ENCODE data around the gene FAM227B. TPM values are rescaled to one million over a fixed set of nuclear protein-coding genes. Genes with fewer than 3 reads are reported as not detected.

FAM227B gene
- polyA plus RNA-seq, 4 donors = 1.6 to 8.7 (median 3.2) TPM

- H3K27ac ChIP-seq (ENCODE audit: low read depth in 1 of 3, low read length in 2 of 3) = peak overlapping the region in 1 of 3 donors; percentile 29
- DNase-seq = no peak
Measured at GRCh38 chr15:49438962-49439631, 181.5 kb downstream of the FAM227B start.

DNA sequence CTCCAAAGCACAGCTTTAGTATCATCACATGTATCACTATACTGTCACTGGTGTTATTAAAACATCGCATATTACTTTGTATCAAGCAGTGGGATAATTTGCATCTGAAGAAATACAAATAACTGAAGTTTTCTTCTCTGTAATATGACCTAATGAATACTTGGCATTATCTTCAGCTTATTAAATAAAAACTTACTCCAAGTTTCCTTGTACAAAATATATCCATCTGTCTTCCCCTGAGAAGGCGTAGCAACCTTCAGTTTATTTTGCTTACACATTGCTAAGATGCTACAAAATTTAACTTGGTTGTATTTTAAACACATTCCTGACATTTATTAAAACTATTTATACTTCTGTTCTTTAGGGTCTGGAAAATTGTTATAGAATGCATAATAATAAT lies 183.9 kb downstream of the FAM227B start:
- FAIRE-seq (no peak), DNase-seq (no peak)
- H3K36me3 ChIP-seq (ENCODE audit: control insufficient read depth in 3 of 3, insufficient read depth in 2 of 3, low read depth in 1 of 3, low read length in 3 of 3) = no peaks in the 10 kb centered on the region
- H3K4me3 ChIP-seq (ENCODE audit: low read depth in 1 of 3, low read length in 3 of 3) = no peak overlapping the region
- WGBS, 3 donors = 68 to 92% (median 88%) methylated on average over 2 of the region's 2 CpGs
- no peaks in the 10 kb centered on the region for H3K9me3 ChIP-seq (ENCODE audit: control insufficient read depth in 2 of 2, insufficient read depth in 1 of 2, low read depth in 1 of 2, low read length in 1 of 2)
- no peak overlapping the region for H3K27ac ChIP-seq (ENCODE audit: low read depth in 1 of 3, low read length in 2 of 3)
- no peaks in the 10 kb centered on the region for H3K27me3 ChIP-seq (ENCODE audit: control insufficient read depth in 3 of 3, insufficient read depth in 3 of 3, low read length in 3 of 3)
- H3K4me1 ChIP-seq (ENCODE audit: control insufficient read depth in 3 of 3, insufficient read depth in 2 of 3, low read depth in 1 of 3, low read length in 2 of 3) = peaks cover 0 to 7% (median 0%) of the 10 kb centered on the region in 3 donors

More at GRCh38 chr15:49438962-49439631, 181.5 kb downstream of the FAM227B start:
- no peak for FAIRE-seq
- no peaks in the 10 kb centered on the region for H3K9me3 ChIP-seq (ENCODE audit: control insufficient read depth in 2 of 2, insufficient read depth in 1 of 2, low read depth in 1 of 2, low read length in 1 of 2)
- no peaks in the 10 kb centered on the region for H3K36me3 ChIP-seq (ENCODE audit: control insufficient read depth in 3 of 3, insufficient read depth in 2 of 3, low read depth in 1 of 3, low read length in 3 of 3)
- 54 to 82% (median 75%) methylated on average over 6 of the region's 6 CpGs for WGBS, 3 donors
- no peaks in the 10 kb centered on the region for H3K27me3 ChIP-seq (ENCODE audit: control insufficient read depth in 3 of 3, insufficient read depth in 3 of 3, low read length in 3 of 3)
- H3K4me1 ChIP-seq (ENCODE audit: control insufficient read depth in 3 of 3, insufficient read depth in 2 of 3, low read depth in 1 of 3, low read length in 2 of 3) = peaks cover 0 to 7% (median 0%) of the 10 kb centered on the region in 3 donors
- no peak overlapping the region for H3K4me3 ChIP-seq (ENCODE audit: low read depth in 1 of 3, low read length in 3 of 3)

DNA sequence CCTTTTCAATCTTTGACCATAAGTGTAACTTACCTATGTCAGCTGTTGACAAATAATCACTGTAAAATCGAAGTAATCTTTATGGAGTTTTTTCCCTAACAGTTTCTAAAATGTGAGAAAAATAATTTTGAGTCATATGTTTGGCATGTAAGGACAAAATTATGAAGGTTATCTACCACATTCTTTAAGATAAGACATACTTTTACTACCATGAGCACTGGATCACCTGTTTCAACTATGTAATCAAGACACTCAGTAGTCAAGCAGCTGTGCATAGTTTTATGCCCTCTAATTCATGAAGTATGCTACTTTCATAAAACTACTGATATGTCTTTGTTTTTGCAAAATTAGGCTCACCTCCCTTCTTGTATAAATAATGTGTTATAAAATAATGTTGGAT lies 185.4 kb downstream of the FAM227B start:
- WGBS, 3 donors = 19 to 72% (median 29%) methylated on average over 1 of the region's 1 CpG
- no peak for DNase-seq
- H3K4me3 ChIP-seq (ENCODE audit: low read depth in 1 of 3, low read length in 3 of 3) = no peak overlapping the region
- FAIRE-seq = no peak
- no peaks in the 10 kb centered on the region for H3K27me3 ChIP-seq (ENCODE audit: control insufficient read depth in 3 of 3, insufficient read depth in 3 of 3, low read length in 3 of 3)
- peaks cover 0 to 7% (median 0%) of the 10 kb centered on the region in 3 donors for H3K4me1 ChIP-seq (ENCODE audit: control insufficient read depth in 3 of 3, insufficient read depth in 2 of 3, low read depth in 1 of 3, low read length in 2 of 3)
- H3K36me3 ChIP-seq (ENCODE audit: control insufficient read depth in 3 of 3, insufficient read depth in 2 of 3, low read depth in 1 of 3, low read length in 3 of 3) = no peaks in the 10 kb centered on the region
- no peak overlapping the region for H3K27ac ChIP-seq (ENCODE audit: low read depth in 1 of 3, low read length in 2 of 3)
- no peaks in the 10 kb centered on the region for H3K9me3 ChIP-seq (ENCODE audit: control insufficient read depth in 2 of 2, insufficient read depth in 1 of 2, low read depth in 1 of 2, low read length in 1 of 2)

DNA sequence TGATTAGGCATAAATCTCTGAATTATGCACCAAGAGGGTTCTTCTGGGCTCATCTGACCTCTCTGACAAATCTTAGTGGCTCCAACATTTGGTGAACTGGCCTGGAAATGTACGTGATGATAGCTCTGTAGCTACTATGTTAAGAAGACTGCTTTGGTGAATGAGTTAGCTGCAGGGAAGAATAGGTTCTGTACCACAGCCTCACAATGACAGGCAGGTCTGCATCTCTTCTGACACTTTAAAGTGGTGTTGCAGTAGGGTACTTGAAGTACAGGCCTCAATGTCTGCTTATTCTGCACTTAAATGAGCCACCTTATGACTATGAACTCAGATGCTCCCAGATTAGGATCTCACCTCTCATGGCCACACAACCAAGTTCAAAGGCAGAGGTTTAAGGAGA lies 190.6 kb downstream of the FAM227B start:
- no peaks in the 10 kb centered on the region for H3K4me1 ChIP-seq (ENCODE audit: control insufficient read depth in 3 of 3, insufficient read depth in 2 of 3, low read depth in 1 of 3, low read length in 2 of 3)
- no peak overlapping the region for H3K4me3 ChIP-seq (ENCODE audit: low read depth in 1 of 3, low read length in 3 of 3)
- FAIRE-seq (no peak), DNase-seq (no peak)
- H3K27me3 ChIP-seq (ENCODE audit: control insufficient read depth in 3 of 3, insufficient read depth in 3 of 3, low read length in 3 of 3) = no peaks in the 10 kb centered on the region
- H3K9me3 ChIP-seq (ENCODE audit: control insufficient read depth in 2 of 2, insufficient read depth in 1 of 2, low read depth in 1 of 2, low read length in 1 of 2) = no peaks in the 10 kb centered on the region
- no peak overlapping the region for H3K27ac ChIP-seq (ENCODE audit: low read depth in 1 of 3, low read length in 2 of 3)
- no peaks in the 10 kb centered on the region for H3K36me3 ChIP-seq (ENCODE audit: control insufficient read depth in 3 of 3, insufficient read depth in 2 of 3, low read depth in 1 of 3, low read length in 3 of 3)
- 76 to 82% (median 80%) methylated on average over 1 of the region's 1 CpG for WGBS, 3 donors

GRCh38 chr15:49428409-49429095 lies 192.1 kb downstream of the FAM227B start:
- FAIRE-seq (no peak), DNase-seq (no peak)
- Histone ChIP-seq H3K4me1 (ENCODE audit: control insufficient read depth in 3 of 3, insufficient read depth in 2 of 3, low read depth in 1 of 3, low read length in 2 of 3) (no peaks in the 10 kb centered on the region), H3K9me3 (ENCODE audit: control insufficient read depth in 2 of 2, insufficient read depth in 1 of 2, low read depth in 1 of 2, low read length in 1 of 2) (no peaks in the 10 kb centered on the region), H3K36me3 (ENCODE audit: control insufficient read depth in 3 of 3, insufficient read depth in 2 of 3, low read depth in 1 of 3, low read length in 3 of 3) (no peaks in the 10 kb centered on the region), H3K4me3 (ENCODE audit: low read depth in 1 of 3, low read length in 3 of 3) (no peak overlapping the region), H3K27ac (ENCODE audit: low read depth in 1 of 3, low read length in 2 of 3) (no peak overlapping the region), H3K27me3 (ENCODE audit: control insufficient read depth in 3 of 3, insufficient read depth in 3 of 3, low read length in 3 of 3) (no peaks in the 10 kb centered on the region)
- 74 to 84% (median 78%) methylated on average over 5 of the region's 5 CpGs for WGBS, 3 donors

DNA sequence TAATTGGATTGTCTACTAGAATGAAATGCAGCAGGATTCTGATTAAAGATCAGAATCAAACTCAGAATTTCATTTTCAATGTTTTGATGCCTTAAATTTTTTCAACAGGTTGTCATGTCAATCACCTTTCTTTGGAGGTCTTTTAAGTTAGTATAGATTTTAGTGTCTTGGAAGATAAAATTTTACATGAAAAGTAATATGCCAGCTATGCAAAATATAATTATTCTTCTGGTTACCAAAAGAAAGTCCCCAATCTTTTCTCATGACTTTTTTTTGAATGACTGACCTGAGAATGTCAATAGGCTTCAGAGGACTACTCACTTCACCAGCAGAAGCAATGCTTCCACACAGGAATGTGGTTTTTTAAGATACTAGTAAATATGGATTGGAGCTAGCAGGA lies 193.2 kb downstream of the FAM227B start:
- Histone ChIP-seq H3K4me1 (ENCODE audit: control insufficient read depth in 3 of 3, insufficient read depth in 2 of 3, low read depth in 1 of 3, low read length in 2 of 3) (no peaks in the 10 kb centered on the region), H3K27ac (ENCODE audit: low read depth in 1 of 3, low read length in 2 of 3) (no peak overlapping the region), H3K9me3 (ENCODE audit: control insufficient read depth in 2 of 2, insufficient read depth in 1 of 2, low read depth in 1 of 2, low read length in 1 of 2) (no peaks in the 10 kb centered on the region), H3K36me3 (ENCODE audit: control insufficient read depth in 3 of 3, insufficient read depth in 2 of 3, low read depth in 1 of 3, low read length in 3 of 3) (no peaks in the 10 kb centered on the region), H3K27me3 (ENCODE audit: control insufficient read depth in 3 of 3, insufficient read depth in 3 of 3, low read length in 3 of 3) (no peaks in the 10 kb centered on the region), H3K4me3 (ENCODE audit: low read depth in 1 of 3, low read length in 3 of 3) (no peak overlapping the region)
- DNase-seq (no peak), FAIRE-seq (no peak)

DNA sequence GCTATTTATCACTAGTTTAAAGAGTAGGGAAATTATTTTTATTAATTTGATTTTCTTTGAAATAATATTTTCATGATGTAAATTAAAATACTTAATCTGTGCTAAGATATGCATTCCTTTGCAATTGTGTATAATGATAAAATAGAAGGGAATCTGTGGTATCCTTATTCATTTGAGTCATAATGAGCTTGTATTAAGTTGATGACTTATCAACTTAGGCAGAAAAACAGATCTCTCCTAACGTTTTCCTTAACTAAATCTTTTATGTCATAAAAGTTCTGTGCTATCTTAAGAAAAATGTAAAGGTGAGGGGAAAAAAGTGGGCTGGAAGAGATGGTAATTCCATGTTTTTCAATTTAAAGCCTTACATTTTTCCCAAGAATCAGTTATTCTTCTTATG lies 195.7 kb downstream of the FAM227B start:
- H3K4me3 ChIP-seq (ENCODE audit: low read depth in 1 of 3, low read length in 3 of 3) = no peak overlapping the region
- 14 to 28% (median 27%) methylated on average over 1 of the region's 1 CpG for WGBS, 3 donors

GRCh38 chr15:49423901-49424550 lies 196.6 kb downstream of the FAM227B start:
- 46 to 54% (median 46%) methylated on average over 6 of the region's 6 CpGs for WGBS, 3 donors
- no peaks in the 10 kb centered on the region for H3K9me3 ChIP-seq (ENCODE audit: control insufficient read depth in 2 of 2, insufficient read depth in 1 of 2, low read depth in 1 of 2, low read length in 1 of 2)
- H3K27me3 ChIP-seq (ENCODE audit: control insufficient read depth in 3 of 3, insufficient read depth in 3 of 3, low read length in 3 of 3) = no peaks in the 10 kb centered on the region
- peak; percentile 6 for DNase-seq
- H3K27ac ChIP-seq (ENCODE audit: low read depth in 1 of 3, low read length in 2 of 3) = peak overlapping the region in 1 of 3 donors; percentile 26
- H3K4me1 ChIP-seq (ENCODE audit: control insufficient read depth in 3 of 3, insufficient read depth in 2 of 3, low read depth in 1 of 3, low read length in 2 of 3) = no peaks in the 10 kb centered on the region
- H3K4me3 ChIP-seq (ENCODE audit: low read depth in 1 of 3, low read length in 3 of 3) = peak overlapping the region in 1 of 3 donors; percentile 41
- FAIRE-seq = no peak
- H3K36me3 ChIP-seq (ENCODE audit: control insufficient read depth in 3 of 3, insufficient read depth in 2 of 3, low read depth in 1 of 3, low read length in 3 of 3) = no peaks in the 10 kb centered on the region

More for the DNA sequence above, 195.7 kb downstream of the FAM227B start:
- Histone ChIP-seq H3K27ac (ENCODE audit: low read depth in 1 of 3, low read length in 2 of 3) (no peak overlapping the region), H3K27me3 (ENCODE audit: control insufficient read depth in 3 of 3, insufficient read depth in 3 of 3, low read length in 3 of 3) (no peaks in the 10 kb centered on the region), H3K36me3 (ENCODE audit: control insufficient read depth in 3 of 3, insufficient read depth in 2 of 3, low read depth in 1 of 3, low read length in 3 of 3) (no peaks in the 10 kb centered on the region), H3K4me1 (ENCODE audit: control insufficient read depth in 3 of 3, insufficient read depth in 2 of 3, low read depth in 1 of 3, low read length in 2 of 3) (no peaks in the 10 kb centered on the region), H3K9me3 (ENCODE audit: control insufficient read depth in 2 of 2, insufficient read depth in 1 of 2, low read depth in 1 of 2, low read length in 1 of 2) (no peaks in the 10 kb centered on the region)
- no peak for DNase-seq
- peak; percentile 23 for FAIRE-seq

Measured in small intestine (tissue), 7 donors.